Colonic mucosa (tissue), 4 donors: ENCODE measurements around the gene GRIK4. TPM values are rescaled to one million over a fixed set of nuclear protein-coding genes. Genes with fewer than 3 reads are reported as not detected.

ENCODE experiments used
- DNase-seq: peaks from one replicate; pipeline ENCODE4 v3.0.0-alpha.2; 2020
- H3K27ac ChIP-seq: fragments of 200-600 bp; one replicate; pipeline ENCODE4 v1.8.0; 2021
- H3K27me3 ChIP-seq: fragments of 200-600 bp; one replicate; pipeline ENCODE4 v1.8.0; 2021
- H3K36me3 ChIP-seq: fragments of 200-600 bp; one replicate; pipeline ENCODE4 v1.8.0; 2021
- H3K4me1 ChIP-seq: fragments of 200-600 bp; one replicate; pipeline ENCODE4 v1.8.0; 2021; ENCODE audit warnings: mild to moderate bottlenecking
- H3K4me3 ChIP-seq: fragments of 200-600 bp; one replicate; pipeline ENCODE4 v1.8.0; 2021
- H3K9ac ChIP-seq, 2 donors: one replicate each; pipeline ENCODE4 v1.7.0; 2013; ENCODE audit warnings: control low read depth in 2 of 2, low read depth in 2 of 2, low read length in 2 of 2
- H3K9me3 ChIP-seq: fragments of 200-600 bp; one replicate; pipeline ENCODE4 v1.8.0; 2021
- intact Hi-C: fragments of 100-400 bp; cut with DNase I; formaldehyde crosslinking; loops from one replicate; pipeline ENCODE4 v1.14.1; 2022
- total RNA-seq, 2 donors: library from RNA; stranded (reverse); fragmentation: NEBNext Ultra II Directional in 1 of 2; extraction: Animal tissue kit (Norgen Biotek cat#: 25700) in 1 of 2; gene quantifications; one replicate each; pipeline ENCODE4 v1.2.1, GENCODE V29; 2021
- TF ChIP-seq, protein P1 (sequence below): fragments of 200-600 bp; IDR thresholded peaks from one replicate; pipeline ENCODE4 v1.8.0; 2022; ENCODE audit warnings: antibody characterized with exemption, mild to moderate bottlenecking
- donor health status: healthy.
- donor health status: DM: no; HTN: no; CAD: no.
- donor health status: DM: no; HTN: no; CAD: no.

The GRIK4 gene
- total RNA-seq, 2 donors from 2014 or later: 0.10 to 0.21 TPM

DNA sequence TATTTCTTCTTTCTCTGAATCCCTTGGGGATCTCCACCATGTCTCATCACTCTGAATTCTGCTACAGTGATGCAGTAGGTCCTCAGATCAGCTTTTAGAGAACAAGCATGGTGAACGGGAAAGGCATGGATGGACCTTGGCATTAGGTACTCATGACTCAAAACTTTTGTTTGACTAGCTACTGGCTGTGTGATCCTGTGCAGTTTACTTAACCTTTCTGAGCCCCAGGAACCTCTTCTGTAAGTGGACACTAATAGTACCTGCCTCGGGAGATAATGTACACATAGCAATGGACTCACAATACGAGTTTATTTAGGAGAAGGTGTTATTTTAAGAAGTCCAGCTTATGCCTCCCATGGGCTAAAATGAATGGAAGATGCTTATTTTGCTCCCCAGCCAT lies 327.7 kb downstream of the GRIK4 start:
- DNase-seq: no peak
- H3K27me3 ChIP-seq: no peaks in the 10 kb centered on the region
- intact Hi-C loops: no loop called here
- no peak overlapping the region for H3K9ac ChIP-seq
- TF ChIP-seq, protein P1, sequence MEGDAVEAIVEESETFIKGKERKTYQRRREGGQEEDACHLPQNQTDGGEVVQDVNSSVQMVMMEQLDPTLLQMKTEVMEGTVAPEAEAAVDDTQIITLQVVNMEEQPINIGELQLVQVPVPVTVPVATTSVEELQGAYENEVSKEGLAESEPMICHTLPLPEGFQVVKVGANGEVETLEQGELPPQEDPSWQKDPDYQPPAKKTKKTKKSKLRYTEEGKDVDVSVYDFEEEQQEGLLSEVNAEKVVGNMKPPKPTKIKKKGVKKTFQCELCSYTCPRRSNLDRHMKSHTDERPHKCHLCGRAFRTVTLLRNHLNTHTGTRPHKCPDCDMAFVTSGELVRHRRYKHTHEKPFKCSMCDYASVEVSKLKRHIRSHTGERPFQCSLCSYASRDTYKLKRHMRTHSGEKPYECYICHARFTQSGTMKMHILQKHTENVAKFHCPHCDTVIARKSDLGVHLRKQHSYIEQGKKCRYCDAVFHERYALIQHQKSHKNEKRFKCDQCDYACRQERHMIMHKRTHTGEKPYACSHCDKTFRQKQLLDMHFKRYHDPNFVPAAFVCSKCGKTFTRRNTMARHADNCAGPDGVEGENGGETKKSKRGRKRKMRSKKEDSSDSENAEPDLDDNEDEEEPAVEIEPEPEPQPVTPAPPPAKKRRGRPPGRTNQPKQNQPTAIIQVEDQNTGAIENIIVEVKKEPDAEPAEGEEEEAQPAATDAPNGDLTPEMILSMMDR: no peak
- H3K9me3 ChIP-seq: no peaks in the 10 kb centered on the region
- no peaks in the 10 kb centered on the region for H3K36me3 ChIP-seq
- H3K4me1 ChIP-seq: no peaks in the 10 kb centered on the region
- no peak overlapping the region for H3K4me3 ChIP-seq
- H3K27ac ChIP-seq: no peak overlapping the region

DNA sequence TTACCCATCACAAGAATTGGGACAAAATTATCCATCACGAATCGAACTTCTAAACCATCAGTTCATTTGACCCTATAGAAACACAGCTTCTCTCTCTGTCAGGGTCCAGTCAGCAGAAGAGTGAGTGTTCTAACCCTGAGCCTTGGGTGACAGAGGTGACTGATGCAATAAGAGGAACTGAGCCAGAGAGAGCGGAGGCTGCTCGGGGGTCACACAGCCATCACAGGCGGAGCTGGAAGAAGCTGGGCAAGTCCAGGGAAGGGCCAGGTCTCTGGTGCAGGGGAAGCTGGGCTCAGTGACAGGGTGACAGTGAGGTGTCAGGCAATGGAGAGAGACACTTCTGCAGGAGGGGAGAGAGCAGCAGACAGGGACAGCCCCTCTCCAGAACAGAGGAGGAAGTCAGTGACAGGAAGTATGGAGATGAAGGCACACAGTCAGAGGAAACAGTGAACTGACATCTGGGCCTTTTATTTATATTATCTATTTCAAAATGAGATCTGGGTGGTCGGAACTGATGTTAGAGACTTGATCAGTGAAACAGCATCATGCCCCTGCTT lies 328.4 kb downstream of the GRIK4 start:
- intact Hi-C loops: no loop called here
- TF ChIP-seq, protein P1: no peak
- Histone ChIP-seq H3K4me3 (no peak overlapping the region), H3K27me3 (no peaks in the 10 kb centered on the region), H3K9ac (no peak overlapping the region), H3K4me1 (no peaks in the 10 kb centered on the region), H3K36me3 (no peaks in the 10 kb centered on the region), H3K9me3 (no peaks in the 10 kb centered on the region), H3K27ac (no peak overlapping the region)
- no peak for DNase-seq

DNA sequence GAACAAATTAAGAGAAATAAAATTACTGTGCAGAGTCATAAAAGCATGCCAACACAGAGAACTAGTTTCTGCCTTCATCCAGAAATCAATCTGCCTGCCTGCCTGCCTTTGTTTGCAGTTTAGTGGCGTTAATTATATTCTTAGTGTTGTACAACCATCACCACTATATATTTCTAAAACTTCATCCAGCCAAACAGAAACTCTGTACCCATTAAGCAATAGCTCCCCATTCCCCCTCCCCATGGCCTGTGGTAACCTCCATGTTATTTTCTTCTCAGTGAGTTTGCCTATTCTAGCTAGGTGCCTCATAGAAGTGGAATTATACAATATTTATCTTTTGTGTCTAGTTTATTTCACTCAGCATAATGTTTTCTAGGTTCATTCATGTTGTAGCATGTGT lies 329.1 kb downstream of the GRIK4 start:
- no peak for DNase-seq
- no peak overlapping the region for H3K27ac ChIP-seq
- intact Hi-C loops: no loop called here

DNA sequence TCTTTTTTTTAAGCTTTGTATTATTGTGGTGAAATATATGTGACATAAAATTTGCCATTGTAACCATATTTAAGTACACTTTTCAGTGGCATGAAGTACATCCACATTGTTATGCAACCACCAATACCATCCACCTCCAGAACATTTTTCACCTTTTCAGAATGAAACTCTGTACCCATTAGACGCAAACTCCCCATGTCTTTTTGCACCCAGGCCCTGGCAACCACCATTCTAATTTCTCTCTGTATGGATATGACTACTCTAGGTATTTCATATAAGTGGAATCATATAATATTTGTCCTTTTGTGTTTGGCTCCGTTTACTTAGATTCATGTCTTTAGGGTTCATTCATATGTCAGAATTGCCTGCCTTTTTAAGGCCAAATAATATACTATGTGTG lies 329.5 kb downstream of the GRIK4 start:
- no peak for DNase-seq
- H3K9ac ChIP-seq: no peak overlapping the region
- H3K27ac ChIP-seq: no peak overlapping the region
- no peak overlapping the region for H3K4me3 ChIP-seq
- TF ChIP-seq, protein P1: no peak
- intact Hi-C loops: no loop called here
- no peaks in the 10 kb centered on the region for H3K36me3 ChIP-seq
- no peaks in the 10 kb centered on the region for H3K27me3 ChIP-seq
- H3K4me1 ChIP-seq: no peaks in the 10 kb centered on the region
- no peaks in the 10 kb centered on the region for H3K9me3 ChIP-seq

More for the DNA sequence above, 329.1 kb downstream of the GRIK4 start:
- no peaks in the 10 kb centered on the region for H3K4me1 ChIP-seq
- H3K27me3 ChIP-seq: no peaks in the 10 kb centered on the region
- H3K9ac ChIP-seq: no peak overlapping the region
- no peak overlapping the region for H3K4me3 ChIP-seq
- no peaks in the 10 kb centered on the region for H3K9me3 ChIP-seq
- H3K36me3 ChIP-seq: no peaks in the 10 kb centered on the region
- TF ChIP-seq, protein P1: no peak

DNA sequence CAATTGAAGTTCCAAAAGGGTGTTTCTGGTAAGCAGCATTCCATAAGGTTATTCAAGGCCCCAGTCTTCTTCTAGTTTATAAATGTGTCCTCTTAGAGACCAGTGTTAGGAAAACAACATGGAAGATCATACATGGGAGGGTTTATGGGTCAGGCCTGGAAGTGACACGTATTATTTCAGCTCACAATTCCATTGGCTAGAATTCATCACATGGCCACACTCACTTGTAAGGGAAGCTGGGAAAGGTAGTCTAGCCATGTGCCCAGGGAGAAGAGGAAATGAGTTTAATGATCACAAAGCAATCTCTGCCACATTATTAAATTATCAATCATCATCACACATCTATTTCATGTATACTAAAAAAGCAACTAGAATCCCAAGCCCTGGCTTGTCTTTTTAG lies 330.6 kb downstream of the GRIK4 start:
- H3K36me3 ChIP-seq: no peaks in the 10 kb centered on the region
- intact Hi-C loops: no loop called here
- H3K27ac ChIP-seq: no peak overlapping the region
- no peaks in the 10 kb centered on the region for H3K9me3 ChIP-seq
- TF ChIP-seq, protein P1: no peak
- no peaks in the 10 kb centered on the region for H3K4me1 ChIP-seq
- no peaks in the 10 kb centered on the region for H3K27me3 ChIP-seq
- no peak overlapping the region for H3K4me3 ChIP-seq
- DNase-seq: no peak
- no peak overlapping the region for H3K9ac ChIP-seq
